Right renal cortex interstitium (tissue), 3 donors: ENCODE measurements around the gene RUNX2. TPM values are rescaled to one million over a fixed set of nuclear protein-coding genes. Genes with fewer than 3 reads are reported as not detected.

Experiments
- DNase-seq, 3 donors: peaks; one replicate each; pipeline ENCODE4 v3.0.0-alpha.2; 2013; ENCODE audit warnings: low read depth in 3 of 3, low spot score in 2 of 3
- polyA plus RNA-seq, 3 donors: library from polyadenylated mRNA; unstranded; fragments of 120-200 nt; gene quantifications; one replicate each; pipeline ENCODE4 v1.2.1, GENCODE V29; 2013; ENCODE audit not compliant: insufficient read length in 3 of 3

The RUNX2 gene
- polyA plus RNA-seq, 3 donors = 2.0 to 3.1 (median 2.4) TPM

- DNase-seq = no peak
Observed at GRCh38 chr6:45430590-45431202, 102.6 kb downstream of the RUNX2 start.

- no peak for DNase-seq
Observed at GRCh38 chr6:45431317-45432065, 103.4 kb downstream of the RUNX2 start.

GRCh38 chr6:45432977-45433376 lies 104.8 kb downstream of the RUNX2 start:
- DNase-seq = no peak

- no peak for DNase-seq
Observed at GRCh38 chr6:45433533-45434380, 105.6 kb downstream of the RUNX2 start.

GRCh38 chr6:45434381-45434700 lies 106.2 kb downstream of the RUNX2 start:
- no peak for DNase-seq

GRCh38 chr6:45436544-45437438 lies 108.7 kb downstream of the RUNX2 start:
- no peak for DNase-seq

GRCh38 chr6:45437439-45437815 lies 109.3 kb downstream of the RUNX2 start:
- DNase-seq = no peak

GRCh38 chr6:45438151-45438550 lies 110.0 kb downstream of the RUNX2 start:
- DNase-seq = no peak

DNA sequence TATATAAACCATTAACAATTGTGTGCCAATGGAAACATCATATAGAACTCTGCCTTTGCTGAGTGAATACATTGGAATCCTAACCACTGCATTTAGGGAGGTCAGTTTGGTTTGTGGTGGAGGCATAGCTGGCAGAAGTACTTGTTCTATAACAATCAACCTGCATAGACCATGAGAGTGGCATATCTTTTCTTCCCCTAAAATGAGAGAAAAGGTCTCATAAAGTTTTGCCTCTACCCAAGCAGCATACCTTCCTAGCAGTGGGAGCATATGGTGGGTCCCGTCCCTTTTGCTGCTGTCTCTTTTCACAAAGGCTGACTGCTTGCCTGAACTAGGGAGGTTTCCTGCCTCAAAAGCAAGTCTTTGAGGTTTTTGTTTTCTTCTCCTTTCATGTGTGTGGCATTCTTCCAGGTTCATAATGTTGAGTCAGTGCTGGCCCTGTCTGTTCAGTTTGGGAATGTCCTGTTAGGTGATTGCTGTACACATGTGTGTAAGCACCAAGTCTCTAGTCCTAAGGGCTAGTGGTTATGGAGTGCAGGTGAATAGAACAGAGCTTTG lies 110.8 kb downstream of the RUNX2 start:
- DNase-seq = no peak

DNA sequence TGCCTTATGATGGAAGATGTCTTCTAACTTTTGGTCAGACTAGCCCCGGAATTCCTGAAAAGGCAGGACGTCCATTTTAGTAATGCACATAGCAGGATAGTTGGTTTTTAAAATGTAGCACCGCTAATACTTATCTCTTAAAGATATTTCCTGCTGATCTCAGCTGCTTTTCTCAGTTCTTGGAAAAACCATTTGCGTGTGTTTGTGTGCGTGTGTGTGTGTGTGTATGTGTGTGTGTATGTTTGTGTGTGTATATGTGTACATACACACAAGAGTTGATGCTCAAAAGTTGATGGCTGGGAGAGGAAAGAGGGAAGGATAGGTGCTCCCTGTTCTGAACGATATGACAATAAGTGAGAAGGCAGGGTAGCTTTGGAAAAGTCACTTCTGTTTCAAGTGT lies 111.3 kb downstream of the RUNX2 start:
- no peak for DNase-seq

DNA sequence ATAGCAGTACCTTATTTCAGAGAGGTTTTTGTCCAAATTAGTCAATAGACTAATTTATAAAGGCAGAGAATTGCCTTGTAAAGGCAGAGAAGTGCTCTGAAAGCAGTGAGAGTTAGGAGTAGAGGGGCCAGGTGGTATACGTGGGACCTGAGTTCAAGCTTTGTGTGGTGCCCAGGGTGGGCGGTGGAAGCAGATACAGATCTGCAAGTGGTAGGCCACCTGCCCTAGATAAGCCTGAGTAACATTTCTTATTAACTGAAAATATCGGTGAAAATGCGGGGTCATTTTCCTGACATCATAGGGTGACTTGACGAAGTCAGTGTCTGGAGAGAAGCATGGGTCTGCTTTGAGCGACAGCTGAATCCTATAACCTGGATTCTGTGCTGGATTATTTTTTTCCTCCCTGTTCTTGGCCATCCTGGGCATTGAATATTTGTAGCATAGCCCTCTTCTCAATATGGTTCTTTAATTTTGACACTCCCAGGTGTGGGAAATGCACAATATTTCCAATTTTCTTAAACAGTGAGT lies 111.8 kb downstream of the RUNX2 start:
- no peak for DNase-seq

DNA sequence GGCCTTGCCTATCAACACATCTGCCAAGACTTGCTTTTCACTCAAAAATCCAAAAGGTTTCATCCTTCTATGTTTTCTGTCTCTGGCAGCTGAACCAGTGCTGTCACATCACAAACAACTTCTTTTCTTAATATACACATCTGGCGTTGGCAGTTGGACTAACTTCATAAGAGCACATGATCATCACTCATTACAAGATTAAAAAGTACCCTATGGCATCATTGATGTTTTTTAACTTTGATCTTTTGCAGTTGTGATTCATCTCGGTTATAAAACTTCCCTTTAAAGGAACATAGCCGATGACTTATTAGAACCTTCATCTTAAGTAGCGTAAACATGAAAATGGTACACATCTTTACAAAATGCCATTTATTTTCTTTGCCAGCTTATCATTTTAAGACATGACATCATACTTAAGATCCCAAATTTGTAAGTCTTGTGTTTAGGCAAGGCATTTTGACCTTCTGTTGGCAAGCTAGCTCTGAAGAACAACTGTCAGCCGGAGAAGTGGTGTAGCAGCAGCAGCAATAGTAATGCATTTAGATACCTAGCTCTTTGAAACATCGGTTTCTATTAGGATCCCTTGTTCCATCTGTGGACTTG lies 113.8 kb downstream of the RUNX2 start:
- no peak for DNase-seq

- DNase-seq = no peak
Observed at GRCh38 chr6:45442716-45443115, 114.6 kb downstream of the RUNX2 start.

DNA sequence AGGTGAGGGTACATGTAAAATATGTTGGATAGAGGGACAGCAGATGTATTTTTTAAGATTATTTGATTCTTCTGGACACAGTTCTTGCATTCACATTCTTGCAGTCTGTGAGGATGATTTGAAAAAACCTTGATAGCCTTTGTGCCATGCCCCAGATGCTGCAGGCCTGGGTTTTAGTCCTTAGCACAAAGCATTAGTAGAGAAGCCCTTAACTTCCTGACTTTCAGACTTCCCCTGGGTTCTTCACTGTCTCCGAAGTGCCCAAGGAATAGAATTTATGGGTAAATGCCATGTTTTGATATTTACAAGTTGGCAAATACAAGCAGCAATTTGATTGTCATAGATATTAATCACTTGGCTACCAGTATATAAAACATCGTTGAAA lies 117.2 kb downstream of the RUNX2 start:
- DNase-seq = no peak

DNA sequence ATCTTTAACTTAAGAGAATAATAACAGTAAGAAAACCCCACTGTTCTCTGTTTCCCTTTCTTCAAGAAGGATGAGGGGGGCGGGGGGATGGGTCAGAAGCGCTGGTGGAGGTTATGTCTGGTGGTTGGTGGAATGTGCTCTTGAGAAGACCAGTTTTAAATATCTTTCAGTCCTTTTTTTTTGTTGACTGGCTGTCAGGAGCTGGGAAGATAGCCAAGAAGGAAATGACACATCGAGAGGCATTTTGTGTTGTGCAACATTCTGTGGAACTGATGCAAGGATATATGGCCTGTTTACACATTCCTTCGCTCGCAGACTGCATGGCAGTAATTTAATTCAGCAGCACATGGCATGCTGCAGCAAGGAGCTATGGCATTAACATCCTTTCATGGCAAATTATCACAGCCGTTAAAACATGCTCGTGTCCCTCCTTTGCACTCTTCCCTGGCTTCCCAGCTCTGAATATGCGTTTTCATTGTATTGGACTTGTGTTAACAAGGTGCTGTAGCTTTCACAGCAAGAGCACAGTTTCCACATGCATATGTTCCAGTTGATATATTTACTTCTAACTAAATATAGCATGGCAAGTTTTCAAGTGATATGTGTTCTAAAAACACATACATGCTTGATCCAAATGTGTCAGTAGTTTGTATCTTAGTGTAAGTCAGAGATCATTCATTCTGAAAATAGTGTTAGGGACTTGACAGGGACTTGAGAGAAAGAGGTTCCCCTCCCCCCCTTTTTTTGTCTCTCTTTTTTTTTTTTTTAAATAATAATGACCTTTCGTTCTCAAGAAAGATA lies 117.8 kb downstream of the RUNX2 start:
- DNase-seq = peak in 2 of 3 donors; percentile 58 to 72

DNA sequence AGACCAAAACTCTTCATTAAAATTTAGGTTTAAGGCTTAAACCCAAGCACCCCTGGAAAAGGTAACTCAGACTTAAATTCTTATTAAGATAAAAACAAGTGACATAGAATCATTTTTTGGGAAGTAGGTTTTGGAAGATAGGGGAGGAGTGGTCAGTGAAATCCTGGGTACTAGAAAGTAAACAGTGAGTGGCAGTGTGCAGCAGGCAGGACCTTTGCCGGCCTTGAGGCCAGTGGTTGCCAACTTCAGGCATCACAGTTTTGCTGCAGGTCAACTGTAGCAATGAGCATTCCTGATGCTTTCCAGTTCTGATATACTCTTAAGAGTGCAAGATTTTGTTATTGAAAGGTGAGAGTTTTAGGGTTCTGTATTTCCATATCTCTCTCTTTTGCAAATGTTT lies 118.9 kb downstream of the RUNX2 start:
- no peak for DNase-seq

DNA sequence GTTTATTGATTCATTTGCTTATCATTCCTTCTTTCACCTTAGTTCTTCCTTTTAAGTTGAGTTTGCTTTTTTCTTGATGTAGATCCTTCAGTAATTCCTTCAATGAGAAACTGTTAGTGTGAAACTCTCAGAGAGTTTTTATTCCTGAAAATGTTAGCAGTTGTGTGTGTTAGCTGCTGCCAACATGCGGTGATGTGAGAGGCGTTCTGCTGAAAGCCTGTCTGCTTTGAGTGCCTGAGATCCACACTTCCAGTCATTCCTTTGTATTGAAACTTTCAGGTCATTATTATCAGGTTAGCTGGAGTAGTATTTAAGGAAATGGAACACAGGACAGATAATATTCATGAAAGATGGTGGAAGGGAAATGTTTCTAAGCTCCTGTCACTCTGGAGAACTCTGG lies 119.6 kb downstream of the RUNX2 start:
- DNase-seq = no peak

DNA sequence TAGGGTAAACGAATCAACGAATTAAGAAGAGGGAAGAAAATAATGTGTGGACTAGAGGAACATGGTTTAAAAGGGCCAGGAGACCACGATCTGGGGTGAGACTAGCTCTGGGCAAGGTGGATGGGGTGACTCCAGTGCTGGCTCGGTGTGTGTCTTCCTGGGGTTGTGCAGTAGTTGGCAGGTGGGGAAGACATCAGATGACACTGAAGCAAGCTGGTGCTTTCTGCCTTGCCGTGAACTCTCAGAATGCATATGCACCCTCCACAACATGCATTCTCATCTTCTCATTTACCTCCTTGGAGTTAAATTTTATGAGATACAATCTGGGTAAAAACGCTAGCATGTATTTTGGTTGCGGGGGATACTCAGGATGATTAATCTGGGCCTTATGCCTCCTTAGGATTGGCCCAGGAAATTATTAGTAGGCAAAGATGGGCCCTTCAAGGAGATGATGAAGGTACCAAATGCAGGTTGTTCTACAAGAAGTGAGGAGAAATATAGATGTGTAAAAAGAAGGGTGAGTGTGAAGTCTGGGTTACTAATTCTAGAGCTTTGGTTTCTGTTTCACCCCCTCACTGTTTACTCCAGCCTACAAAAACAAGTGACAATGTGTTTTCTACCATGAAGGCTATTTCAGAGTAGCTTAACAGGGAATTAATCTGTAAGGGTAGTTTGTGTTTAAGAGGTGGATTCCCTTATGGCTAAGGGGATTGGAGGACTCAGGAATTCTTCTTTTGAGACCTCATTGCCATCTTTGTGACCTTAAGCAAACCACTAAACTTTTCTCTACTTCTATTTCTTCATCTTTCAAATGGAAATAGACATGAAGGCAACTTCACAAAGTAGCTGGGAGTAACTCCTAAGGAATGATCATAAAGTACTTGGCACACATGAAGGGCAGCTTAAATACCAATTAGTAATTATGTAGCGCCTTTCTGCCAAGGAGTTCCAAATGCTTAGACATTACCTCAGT lies 120.6 kb downstream of the RUNX2 start:
- DNase-seq = no peak
